Cardiac muscle cell (in vitro differentiated cells and primary cell): ENCODE measurements around the gene LIPC. TPM values are rescaled to one million over a fixed set of nuclear protein-coding genes. Genes with fewer than 3 reads are reported as not detected.

ENCODE experiments used
- DNase-seq, 2 donors: peaks; one replicate each; pipeline versions ENCODE4 v3.0.0 to v3.0.0-alpha.2; 2010 to 2017; ENCODE audit warnings: low read depth in 1 of 2, low spot score in 1 of 2
- H3K27ac ChIP-seq: fragments of 200-600 bp; sonication (generic); 2 replicates; pipeline ENCODE4 v1.5.1; 2016
- H3K27me3 ChIP-seq: fragments of 200-600 bp; sonication (generic); 2 replicates; pipeline ENCODE4 v1.6.0; 2016; ENCODE audit warnings: control low read depth
- H3K36me3 ChIP-seq: fragments of 200-600 bp; sonication (generic); 2 replicates; pipeline ENCODE4 v1.5.1; 2016; ENCODE audit warnings: control low read depth
- H3K4me1 ChIP-seq: fragments of 200-600 bp; sonication (generic); 2 replicates; pipeline ENCODE4 v1.8.1; 2017; ENCODE audit warnings: low read depth, mild to moderate bottlenecking, mixed run types
- H3K4me3 ChIP-seq: fragments of 200-600 bp; sonication (generic); 2 replicates; pipeline ENCODE4 v1.5.1; 2016; ENCODE audit warnings: mild to moderate bottlenecking
- H3K9me3 ChIP-seq: fragments of 200-600 bp; sonication (generic); 2 replicates; pipeline ENCODE4 v1.5.1; 2017; ENCODE audit warnings: low read depth, mild to moderate bottlenecking, control low read depth
- polyA plus RNA-seq: library from polyadenylated mRNA; unstranded; fragments of >200 nt; fragmentation: Nextera tagmentation; extraction: Ambion mirVana; gene quantifications from 2 replicates; pipeline ENCODE4 v1.2.1, GENCODE V29; 2016
- total RNA-seq: library from RNA; depleted of rRNA; stranded (reverse); fragments of >200 nt; gene quantifications from 2 replicates; pipeline ENCODE4 v1.2.3, GENCODE V29; 2016
- TF ChIP-seq, protein P1 (sequence below): IDR thresholded peaks from 2 replicates; pipeline ENCODE4 v1.5.1; 2012; ENCODE audit warnings: low read depth, mild to moderate bottlenecking, low read length

LIPC gene
- total and polyA plus RNA-seq, 2 experiments from 2014 or later = not detected

DNA sequence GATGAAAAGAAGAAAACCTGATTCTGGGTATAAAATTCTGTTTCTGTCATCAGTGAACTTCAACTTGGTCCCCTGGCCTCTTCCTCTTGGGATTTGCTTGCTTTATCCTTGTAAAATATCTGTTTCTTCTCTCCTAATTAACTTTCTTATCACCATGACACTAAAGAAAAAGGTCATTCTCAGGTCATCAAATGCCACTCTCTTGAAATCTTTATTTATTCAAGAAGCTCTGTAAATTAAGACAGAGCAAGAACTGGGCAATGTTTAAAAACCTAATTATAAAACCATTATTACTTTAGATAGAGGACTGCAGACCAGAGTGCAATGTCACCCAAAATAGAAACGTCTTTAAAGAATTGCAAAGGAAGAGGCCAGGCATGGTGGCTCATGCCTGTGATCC, 6.0 kb upstream of the LIPC start:
- no peak for DNase-seq
- Histone ChIP-seq H3K27me3 (no peaks in the 10 kb centered on the region), H3K4me3 (no peak overlapping the region), H3K27ac (no peak overlapping the region), H3K4me1 (peaks cover 12% of the 10 kb centered on the region), H3K9me3 (no peaks in the 10 kb centered on the region), H3K36me3 (no peaks in the 10 kb centered on the region)
- TF ChIP-seq, protein P1, sequence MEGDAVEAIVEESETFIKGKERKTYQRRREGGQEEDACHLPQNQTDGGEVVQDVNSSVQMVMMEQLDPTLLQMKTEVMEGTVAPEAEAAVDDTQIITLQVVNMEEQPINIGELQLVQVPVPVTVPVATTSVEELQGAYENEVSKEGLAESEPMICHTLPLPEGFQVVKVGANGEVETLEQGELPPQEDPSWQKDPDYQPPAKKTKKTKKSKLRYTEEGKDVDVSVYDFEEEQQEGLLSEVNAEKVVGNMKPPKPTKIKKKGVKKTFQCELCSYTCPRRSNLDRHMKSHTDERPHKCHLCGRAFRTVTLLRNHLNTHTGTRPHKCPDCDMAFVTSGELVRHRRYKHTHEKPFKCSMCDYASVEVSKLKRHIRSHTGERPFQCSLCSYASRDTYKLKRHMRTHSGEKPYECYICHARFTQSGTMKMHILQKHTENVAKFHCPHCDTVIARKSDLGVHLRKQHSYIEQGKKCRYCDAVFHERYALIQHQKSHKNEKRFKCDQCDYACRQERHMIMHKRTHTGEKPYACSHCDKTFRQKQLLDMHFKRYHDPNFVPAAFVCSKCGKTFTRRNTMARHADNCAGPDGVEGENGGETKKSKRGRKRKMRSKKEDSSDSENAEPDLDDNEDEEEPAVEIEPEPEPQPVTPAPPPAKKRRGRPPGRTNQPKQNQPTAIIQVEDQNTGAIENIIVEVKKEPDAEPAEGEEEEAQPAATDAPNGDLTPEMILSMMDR = no peak

DNA sequence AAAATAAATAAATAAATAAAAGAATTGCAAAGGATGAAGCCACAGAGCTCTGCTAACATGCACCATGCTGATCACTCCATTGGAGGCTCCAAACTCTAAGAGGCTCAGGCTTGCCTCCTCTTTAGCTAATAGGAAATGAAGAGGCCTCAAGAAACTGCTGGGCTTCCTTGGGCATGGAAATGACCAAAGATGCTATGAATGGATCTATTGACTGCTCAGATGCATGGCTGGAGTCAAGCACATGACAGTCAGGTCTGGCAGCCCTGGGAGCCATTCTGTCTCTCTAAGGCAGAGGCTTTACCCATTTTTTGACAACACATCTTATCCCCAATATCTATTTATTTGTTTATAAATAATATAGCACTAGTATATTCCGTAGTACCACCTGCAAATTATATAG, 5.3 kb upstream of the LIPC start:
- H3K27ac ChIP-seq = no peak overlapping the region
- DNase-seq = no peak
- H3K27me3 ChIP-seq = no peaks in the 10 kb centered on the region
- no peaks in the 10 kb centered on the region for H3K9me3 ChIP-seq
- H3K36me3 ChIP-seq = no peaks in the 10 kb centered on the region
- no peak overlapping the region for H3K4me3 ChIP-seq
- TF ChIP-seq, protein P1 = no peak
- peaks cover 12% of the 10 kb centered on the region for H3K4me1 ChIP-seq

DNA sequence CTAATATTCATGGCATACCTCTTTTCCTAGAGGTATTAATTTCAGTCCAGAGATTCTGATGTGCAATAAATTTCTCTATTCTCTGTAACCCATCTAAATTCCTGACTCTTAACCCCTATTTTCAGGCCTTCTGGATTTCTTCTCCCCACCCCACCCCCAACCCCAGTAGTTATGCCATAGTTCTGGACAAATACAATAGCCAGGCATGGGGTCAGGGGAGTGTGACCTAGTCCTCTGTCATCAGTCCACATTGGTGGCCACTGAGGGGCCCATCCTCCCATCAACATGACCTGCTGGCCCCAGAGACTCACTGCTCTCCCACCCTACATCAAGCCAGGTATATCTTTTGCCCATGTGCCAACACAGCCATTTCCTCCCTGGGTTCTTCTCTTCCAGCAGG, 3.8 kb upstream of the LIPC start:
- Histone ChIP-seq H3K9me3 (no peaks in the 10 kb centered on the region), H3K36me3 (no peaks in the 10 kb centered on the region), H3K4me3 (no peak overlapping the region), H3K27ac (no peak overlapping the region), H3K27me3 (no peaks in the 10 kb centered on the region), H3K4me1 (peaks cover 12% of the 10 kb centered on the region)
- TF ChIP-seq, protein P1 = no peak
- DNase-seq = no peak

GRCh38 chr15:58430224-58430787, 1.5 kb upstream of the LIPC start:
- Histone ChIP-seq H3K9me3 (no peaks in the 10 kb centered on the region), H3K27me3 (no peaks in the 10 kb centered on the region), H3K36me3 (no peaks in the 10 kb centered on the region), H3K4me3 (no peak overlapping the region), H3K4me1 (peaks cover 12% of the 10 kb centered on the region), H3K27ac (no peak overlapping the region)
- TF ChIP-seq, protein P1 = no peak
- DNase-seq = no peak

GRCh38 chr15:58432401-58432800, 610 bp downstream of the LIPC start:
- DNase-seq = peak in 1 of 2 donors; percentile 75
- no peak overlapping the region for H3K27ac ChIP-seq
- H3K36me3 ChIP-seq = no peaks in the 10 kb centered on the region
- no peaks in the 10 kb centered on the region for H3K4me1 ChIP-seq
- H3K4me3 ChIP-seq = no peak overlapping the region
- no peaks in the 10 kb centered on the region for H3K9me3 ChIP-seq
- H3K27me3 ChIP-seq = no peaks in the 10 kb centered on the region
- TF ChIP-seq, protein P1 = no peak
